Measurements from ENCODE around the gene CACYBP. TPM values are rescaled to one million over a fixed set of nuclear protein-coding genes. Genes with fewer than 3 reads are reported as not detected.
A peak's percentile ranks its signal among the peaks of the same experiment; 100 is the strongest.

CACYBP gene, protein sequence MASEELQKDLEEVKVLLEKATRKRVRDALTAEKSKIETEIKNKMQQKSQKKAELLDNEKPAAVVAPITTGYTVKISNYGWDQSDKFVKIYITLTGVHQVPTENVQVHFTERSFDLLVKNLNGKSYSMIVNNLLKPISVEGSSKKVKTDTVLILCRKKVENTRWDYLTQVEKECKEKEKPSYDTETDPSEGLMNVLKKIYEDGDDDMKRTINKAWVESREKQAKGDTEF
- 100 to 1,000 TPM; 170 to 182 TPM for total RNA-seq
- 106 TPM for polyA plus RNA-seq (2013, experiment 1 of 2)
- 112 TPM for polyA plus RNA-seq (2013, experiment 2 of 2)
- long read RNA-seq, experiment 1, transcript CACYBP-201 (6 exons, 2,766 nt): major isoform, 66 of 90 reads
- long read RNA-seq, experiment 1, partial matches to known transcripts: 13 of 90 reads
- long read RNA-seq, experiment 1, other reads (novel, unspliced or antisense): 9 of 90 reads
- long read RNA-seq, experiment 2, transcript CACYBP-201 (6 exons, 2,766 nt): major isoform, 230 of 244 reads
- long read RNA-seq, experiment 2, transcript CACYBP-209 (6 exons, 2,835 nt): minor isoform, 5 of 244 reads
- long read RNA-seq, experiment 2, partial matches to known transcripts: 4 of 244 reads
- long read RNA-seq, experiment 2, other reads (novel, unspliced or antisense): 4 of 244 reads
- long read RNA-seq, experiment 3, transcript CACYBP-209 (6 exons, 2,835 nt): minor isoform, 13 of 517 reads
- long read RNA-seq, experiment 3, transcript CACYBP-201 (6 exons, 2,766 nt): major isoform, 483 of 517 reads
- long read RNA-seq, experiment 3, transcript CACYBP-207 (5 exons, 804 nt): minor isoform, 6 of 517 reads
- long read RNA-seq, experiment 3, partial matches to known transcripts: 1 of 517 reads
- long read RNA-seq, experiment 3, other reads (novel, unspliced or antisense): 12 of 517 reads
- long read RNA-seq, experiment 4, transcript CACYBP-209 (6 exons, 2,835 nt): minor isoform, 13 of 545 reads
- long read RNA-seq, experiment 4, transcript CACYBP-201 (6 exons, 2,766 nt): major isoform, 498 of 545 reads
- long read RNA-seq, experiment 4, partial matches to known transcripts: 2 of 545 reads
- long read RNA-seq, experiment 4, other reads (novel, unspliced or antisense): 31 of 545 reads

GRCh38 chr1:174999936-175000696 is at the start of gene CACYBP:
CACYBP (plus strand) TSS chr1:174999947; CDS start chr1:175000181, 234 bp downstream.
- TF ChIP-seq, protein P1, sequence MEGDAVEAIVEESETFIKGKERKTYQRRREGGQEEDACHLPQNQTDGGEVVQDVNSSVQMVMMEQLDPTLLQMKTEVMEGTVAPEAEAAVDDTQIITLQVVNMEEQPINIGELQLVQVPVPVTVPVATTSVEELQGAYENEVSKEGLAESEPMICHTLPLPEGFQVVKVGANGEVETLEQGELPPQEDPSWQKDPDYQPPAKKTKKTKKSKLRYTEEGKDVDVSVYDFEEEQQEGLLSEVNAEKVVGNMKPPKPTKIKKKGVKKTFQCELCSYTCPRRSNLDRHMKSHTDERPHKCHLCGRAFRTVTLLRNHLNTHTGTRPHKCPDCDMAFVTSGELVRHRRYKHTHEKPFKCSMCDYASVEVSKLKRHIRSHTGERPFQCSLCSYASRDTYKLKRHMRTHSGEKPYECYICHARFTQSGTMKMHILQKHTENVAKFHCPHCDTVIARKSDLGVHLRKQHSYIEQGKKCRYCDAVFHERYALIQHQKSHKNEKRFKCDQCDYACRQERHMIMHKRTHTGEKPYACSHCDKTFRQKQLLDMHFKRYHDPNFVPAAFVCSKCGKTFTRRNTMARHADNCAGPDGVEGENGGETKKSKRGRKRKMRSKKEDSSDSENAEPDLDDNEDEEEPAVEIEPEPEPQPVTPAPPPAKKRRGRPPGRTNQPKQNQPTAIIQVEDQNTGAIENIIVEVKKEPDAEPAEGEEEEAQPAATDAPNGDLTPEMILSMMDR (conservative IDR thresholded peaks at IDR 0.05): no peak
- Histone ChIP-seq H3K9ac (ENCODE audit: extremely low read depth, low read length, poor library complexity, severe bottlenecking) (peak within 1 kb of the TSS; percentile 97), H3K4me1 (ENCODE audit: control insufficient read depth, insufficient read depth, low read length) (no peaks in the 10 kb centered on the region), H3K27me3 (ENCODE audit: control insufficient read depth, insufficient read depth, low read length, poor library complexity, severe bottlenecking) (no peaks in the 10 kb centered on the region), H3K36me3 (ENCODE audit: control insufficient read depth, insufficient read depth, low read length) (peaks cover 14% of the 10 kb centered on the region), H3K4me3 (ENCODE audit: low read length) (peak within 1 kb of the TSS; percentile 95), H3K27ac (ENCODE audit: low read depth, low read length) (peak within 1 kb of the TSS; percentile 99), H3K9me3 (ENCODE audit: control insufficient read depth, low read length) (no peaks in the 10 kb centered on the region)
- Mint-ChIP-seq H3K9me3 (no peaks in the 10 kb centered on the region), H3K27me3 (ENCODE audit: insufficient read depth) (no peaks in the 10 kb centered on the region), H3K27ac (peak within 1 kb of the TSS; percentile 96), H3K4me1 (peaks cover 26% of the 10 kb centered on the region), H3K36me3 (ENCODE audit: low read depth) (peaks cover 6% of the 10 kb centered on the region), H3K4me3 (no peak within 1 kb of the TSS)
- 0% methylated on average over 16 to 71 of the region's 71 CpGs for WGBS, 2 experiments (ENCODE audit: insufficient coverage in 1 of 2, insufficient read length in 1 of 2)
- no peak for DNase-seq

DNA sequence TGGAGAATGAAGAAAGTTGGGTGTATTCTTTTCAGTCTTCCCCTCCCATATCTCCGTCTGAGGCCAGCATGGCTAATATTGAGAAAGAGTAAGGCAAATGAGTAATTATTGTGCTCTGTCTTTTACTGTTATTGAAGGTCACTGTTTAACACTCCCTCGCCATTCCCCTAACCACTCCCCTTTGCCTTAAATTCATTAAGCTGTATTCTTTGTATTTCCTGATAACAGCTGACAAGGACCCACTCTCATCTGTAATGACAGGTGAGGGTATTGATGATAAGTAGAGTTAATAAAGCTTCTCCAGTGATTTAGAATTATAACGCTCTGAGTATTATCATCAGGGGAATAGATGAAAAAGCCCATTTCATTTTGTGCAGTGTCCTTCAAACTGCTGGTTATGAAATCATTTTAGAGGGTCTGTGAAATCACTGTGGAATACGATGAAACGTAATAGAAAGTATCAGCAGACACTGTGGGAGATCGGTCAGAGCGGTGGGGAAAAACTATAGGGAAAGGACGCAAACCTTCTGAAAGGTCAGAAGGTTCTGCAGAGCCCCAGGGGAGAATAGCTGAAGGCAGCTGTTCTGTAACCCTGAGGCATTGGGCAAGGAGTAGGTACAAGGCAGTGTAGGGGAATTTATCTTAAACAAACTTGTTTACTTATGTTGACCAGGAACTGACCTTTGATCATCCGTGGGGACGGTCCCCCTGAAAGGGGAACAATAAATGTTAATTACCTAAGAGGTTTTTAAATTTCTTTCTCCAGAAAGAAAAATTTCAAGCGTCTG is 46.3 kb upstream of the CACYBP start:
- H3K27me3 Mint-ChIP-seq (ENCODE audit: insufficient read depth): no peaks in the 10 kb centered on the region
- Histone ChIP-seq H3K9me3 (ENCODE audit: control insufficient read depth, low read length) (no peaks in the 10 kb centered on the region), H3K4me3 (ENCODE audit: low read length) (no peak overlapping the region), H3K9ac (ENCODE audit: extremely low read depth, low read length, poor library complexity, severe bottlenecking) (peak overlapping the region; percentile 14), H3K27ac (ENCODE audit: low read depth, low read length) (no peak overlapping the region), H3K36me3 (ENCODE audit: control insufficient read depth, insufficient read depth, low read length) (no peaks in the 10 kb centered on the region), H3K4me1 (ENCODE audit: control insufficient read depth, insufficient read depth, low read length) (peaks cover 9% of the 10 kb centered on the region), H3K27me3 (ENCODE audit: control insufficient read depth, insufficient read depth, low read length, poor library complexity, severe bottlenecking) (no peaks in the 10 kb centered on the region)
- H3K4me1 Mint-ChIP-seq: peaks cover 23% of the 10 kb centered on the region
- 66 to 77% methylated on average over 6 to 10 of the region's 11 CpGs for WGBS, 2 experiments (ENCODE audit: insufficient coverage in 1 of 2, insufficient read length in 1 of 2)
- H3K9me3 Mint-ChIP-seq: no peaks in the 10 kb centered on the region
- no peak for DNase-seq
- TF ChIP-seq, protein P1 (conservative IDR thresholded peaks at IDR 0.05): no peak
- H3K4me3 Mint-ChIP-seq: no peak overlapping the region
- H3K36me3 Mint-ChIP-seq (ENCODE audit: low read depth): no peaks in the 10 kb centered on the region
- H3K27ac Mint-ChIP-seq: no peak overlapping the region
